NCI-H748 (cell line): ENCODE measurements around the gene LBX2.

ENCODE experiments used
- DNase-seq: peaks from one replicate; lab custom pipeline; 2025; ENCODE audit not compliant: unreplicated experiment; lab: John Stamatoyannopoulos, UW

LBX2 gene

GRCh38 chr2:74505448-74506246 lies 6.2 kb upstream of the LBX2 start:
- DNase-seq: no peak

- DNase-seq: no peak
Measured at GRCh38 chr2:74504591-74504990, 5.2 kb upstream of the LBX2 start.

- DNase-seq: peak; percentile 17
Measured at GRCh38 chr2:74503506-74504475, 4.4 kb upstream of the LBX2 start.

- peak; percentile 57 for DNase-seq
Measured at GRCh38 chr2:74502720-74503505, 3.5 kb upstream of the LBX2 start.

- DNase-seq: no peak
Measured at GRCh38 chr2:74502147-74502719, 2.8 kb upstream of the LBX2 start.

GRCh38 chr2:74501335-74502071 lies 2.1 kb upstream of the LBX2 start:
- DNase-seq: no peak

- no peak for DNase-seq
Measured at GRCh38 chr2:74500578-74500946, 1.2 kb upstream of the LBX2 start.

- DNase-seq: no peak
Measured at GRCh38 chr2:74499940-74500577, 656 bp upstream of the LBX2 start.

GRCh38 chr2:74498500-74499266 lies 720 bp downstream of the LBX2 start:
- no peak for DNase-seq

- DNase-seq: peak; percentile 53
Measured at GRCh38 chr2:74497777-74498499, 1.5 kb downstream of the LBX2 start.

GRCh38 chr2:74496997-74497776 lies 2.2 kb downstream of the LBX2 start:
- no peak for DNase-seq

- no peak for DNase-seq
Measured at GRCh38 chr2:74495440-74495839, 4.0 kb downstream of the LBX2 start.

- DNase-seq: no peak
Measured at GRCh38 chr2:74493546-74493945, 5.9 kb downstream of the LBX2 start.

GRCh38 chr2:74491648-74492544 lies 7.5 kb downstream of the LBX2 start:
- no peak for DNase-seq

- DNase-seq: no peak
Measured at GRCh38 chr2:74489906-74490305, 9.5 kb downstream of the LBX2 start.

GRCh38 chr2:74488643-74489481 lies 10.5 kb downstream of the LBX2 start:
- DNase-seq: no peak
